Panc1 (cell line): ENCODE results near the gene TRIM4. TPM values are rescaled to one million over a fixed set of nuclear protein-coding genes. Genes with fewer than 3 reads are reported as not detected.

ENCODE experiments used
- ATAC-seq: fragments of 200-7000 bp; cut with Tn5 transposase; 2 replicates; pipeline ENCODE4 v1.9.1; 2020; ENCODE audit warnings: mild to moderate bottlenecking, moderate library complexity
- Bru-seq: library from RNA; stranded (reverse); fragments of 400-500 nt; gene quantifications from one replicate; lab custom pipeline; 2021; lab: Mats Ljungman, UMichigan
- BruChase-seq, 2 experiments: library from RNA; stranded (reverse); fragments of 400-500 nt; gene quantifications; one replicate each; lab custom pipeline; 2021; lab: Mats Ljungman, UMichigan
- BruUV-seq: library from RNA; stranded (reverse); fragments of 400-500 nt; replicated peaks from 2 replicates; lab custom pipeline; 2021; lab: Mats Ljungman, UMichigan
- CTCF ChIA-PET: fragments of 300-600 bp; sonication (Branson Sonifier 250); formaldehyde crosslinking; loops from one replicate; lab custom pipeline; 2022; ENCODE audit warnings: antibody characterized with exemption; lab: Charles Lee
- POLR2A ChIA-PET: fragments of 300-600 bp; sonication (Branson Sonifier 250); formaldehyde crosslinking; loops from one replicate; lab custom pipeline; 2022; ENCODE audit warnings: antibody characterized with exemption; lab: Charles Lee
- DNase-seq: peaks from one replicate; pipeline ENCODE4 v3.0.0-alpha.2; 2010; ENCODE audit warnings: low read depth, low spot score
- H3K27ac ChIP-seq: 2 replicates; pipeline ENCODE4 v1.5.1; 2011; ENCODE audit warnings: mild to moderate bottlenecking, low read length, inconsistent platforms
- H3K27me3 ChIP-seq: fragments of 200-500 bp; sonication (Bioruptor generic); 2 replicates; pipeline ENCODE4 v1.6.0; 2014; ENCODE audit warnings: low read length, inconsistent platforms; ENCODE audit not compliant: control insufficient read depth, insufficient read depth
- H3K36me3 ChIP-seq: fragments of 200-500 bp; sonication (Bioruptor generic); 2 replicates; pipeline ENCODE4 v1.5.1; 2014; ENCODE audit warnings: inconsistent platforms, mild to moderate bottlenecking, low read length, moderate library complexity; ENCODE audit not compliant: control insufficient read depth, insufficient read depth
- H3K4me1 ChIP-seq: 2 replicates; pipeline ENCODE4 v1.5.1; 2011; ENCODE audit warnings: inconsistent platforms, mild to moderate bottlenecking, low read length, moderate library complexity; ENCODE audit not compliant: control insufficient read depth, insufficient read depth
- H3K4me3 ChIP-seq, 2 experiments: 2 replicates each; pipeline ENCODE4 v1.5.1; 2011 to 2012; ENCODE audit warnings: low read depth in 2 of 2, low read length in 2 of 2, mild to moderate bottlenecking in 2 of 2, inconsistent platforms in 1 of 2, moderate library complexity in 1 of 2
- H3K9me3 ChIP-seq: fragments of 200-500 bp; sonication (Bioruptor generic); 2 replicates; pipeline ENCODE4 v1.5.1; 2014; ENCODE audit warnings: low read depth, mild to moderate bottlenecking, inconsistent platforms, low read length, moderate library complexity; ENCODE audit not compliant: control insufficient read depth, insufficient read depth
- POLR2AphosphoS5 ChIP-seq: IDR thresholded peaks from 2 replicates; pipeline ENCODE4 v1.6.1; 2012; ENCODE audit warnings: mild to moderate bottlenecking, low read depth, low read length, moderate library complexity
- SIN3A ChIP-seq: IDR thresholded peaks from 2 replicates; pipeline ENCODE4 v1.6.1; 2012; ENCODE audit warnings: low read depth, mild to moderate bottlenecking, low read length, moderate library complexity, borderline replicate concordance; ENCODE audit not compliant: insufficient read depth
- TCF7L2 ChIP-seq: IDR thresholded peaks from 2 replicates; pipeline ENCODE4 v1.6.1; 2011; ENCODE audit warnings: mild to moderate bottlenecking, low read depth, low read length, inconsistent platforms
- in situ Hi-C: cut with HindIII; loops from 2 replicates; pipeline ENCODE4 v1.10.0; 2016; ENCODE audit warnings: low sequenced_read_pairs, low pct_unique_long_range_greater_than_20kb
- intact Hi-C: fragments of 100-400 bp; cut with micrococcal nuclease; formaldehyde crosslinking; loops from one replicate; pipeline ENCODE4 v1.10.0; 2022; ENCODE audit not compliant: unreplicated experiment
- long read RNA-seq: library from polyadenylated mRNA; unstranded; transcript quantifications from one replicate; pipeline ENCODE4 v2.0.0, GENCODE V29; 2021; ENCODE audit not compliant: unreplicated experiment
- polyA plus RNA-seq: library from polyadenylated mRNA; unstranded; fragments of >200 nt; gene quantifications from one replicate; pipeline ENCODE4 v1.2.1, GENCODE V29; 2012; ENCODE audit warnings: missing spikeins; ENCODE audit not compliant: insufficient read length
- total RNA-seq: library from RNA; stranded (reverse); gene quantifications from one replicate; pipeline ENCODE4 v1.2.1, GENCODE V29; 2021; ENCODE audit not compliant: unreplicated experiment
- TF ChIP-seq, protein P1 (sequence below): fragments of 450-650 bp; IDR thresholded peaks from 2 replicates; pipeline ENCODE4 v1.5.1; 2017; ENCODE audit warnings: mild to moderate bottlenecking
- TF ChIP-seq, protein P2 (sequence below), 2 experiments: IDR thresholded peaks; 2 replicates each; pipeline ENCODE4 v1.6.1; 2011 to 2012; ENCODE audit warnings: low read depth in 2 of 2, control low read depth in 1 of 2, low read length in 1 of 2, mild to moderate bottlenecking in 1 of 2, moderate library complexity in 1 of 2; ENCODE audit not compliant: insufficient read depth in 1 of 2

Gene TRIM4, protein sequence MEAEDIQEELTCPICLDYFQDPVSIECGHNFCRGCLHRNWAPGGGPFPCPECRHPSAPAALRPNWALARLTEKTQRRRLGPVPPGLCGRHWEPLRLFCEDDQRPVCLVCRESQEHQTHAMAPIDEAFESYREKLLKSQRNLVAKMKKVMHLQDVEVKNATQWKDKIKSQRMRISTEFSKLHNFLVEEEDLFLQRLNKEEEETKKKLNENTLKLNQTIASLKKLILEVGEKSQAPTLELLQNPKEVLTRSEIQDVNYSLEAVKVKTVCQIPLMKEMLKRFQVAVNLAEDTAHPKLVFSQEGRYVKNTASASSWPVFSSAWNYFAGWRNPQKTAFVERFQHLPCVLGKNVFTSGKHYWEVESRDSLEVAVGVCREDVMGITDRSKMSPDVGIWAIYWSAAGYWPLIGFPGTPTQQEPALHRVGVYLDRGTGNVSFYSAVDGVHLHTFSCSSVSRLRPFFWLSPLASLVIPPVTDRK
- total RNA-seq (28.1 TPM), Bru-seq, nascent RNA (percentile 88 among the genes with signal in this experiment), BruChase-seq, experiment 1, labeled RNA remaining after a 2-hour chase (percentile 89 among the genes with signal in this experiment), BruChase-seq, experiment 2, labeled RNA remaining after a 6-hour chase (percentile 82 among the genes with signal in this experiment)
- 23.6 TPM for polyA plus RNA-seq
- long read RNA-seq, transcript TRIM4-202 (6 exons, 1,942 nt): minor isoform, 10 of 82 reads
- long read RNA-seq, transcript TRIM4-201 (6 exons, 3,374 nt): major isoform, 51 of 82 reads
- long read RNA-seq, partial matches to known transcripts: 6 of 82 reads
- long read RNA-seq, other reads (novel, unspliced or antisense): 14 of 82 reads

DNA sequence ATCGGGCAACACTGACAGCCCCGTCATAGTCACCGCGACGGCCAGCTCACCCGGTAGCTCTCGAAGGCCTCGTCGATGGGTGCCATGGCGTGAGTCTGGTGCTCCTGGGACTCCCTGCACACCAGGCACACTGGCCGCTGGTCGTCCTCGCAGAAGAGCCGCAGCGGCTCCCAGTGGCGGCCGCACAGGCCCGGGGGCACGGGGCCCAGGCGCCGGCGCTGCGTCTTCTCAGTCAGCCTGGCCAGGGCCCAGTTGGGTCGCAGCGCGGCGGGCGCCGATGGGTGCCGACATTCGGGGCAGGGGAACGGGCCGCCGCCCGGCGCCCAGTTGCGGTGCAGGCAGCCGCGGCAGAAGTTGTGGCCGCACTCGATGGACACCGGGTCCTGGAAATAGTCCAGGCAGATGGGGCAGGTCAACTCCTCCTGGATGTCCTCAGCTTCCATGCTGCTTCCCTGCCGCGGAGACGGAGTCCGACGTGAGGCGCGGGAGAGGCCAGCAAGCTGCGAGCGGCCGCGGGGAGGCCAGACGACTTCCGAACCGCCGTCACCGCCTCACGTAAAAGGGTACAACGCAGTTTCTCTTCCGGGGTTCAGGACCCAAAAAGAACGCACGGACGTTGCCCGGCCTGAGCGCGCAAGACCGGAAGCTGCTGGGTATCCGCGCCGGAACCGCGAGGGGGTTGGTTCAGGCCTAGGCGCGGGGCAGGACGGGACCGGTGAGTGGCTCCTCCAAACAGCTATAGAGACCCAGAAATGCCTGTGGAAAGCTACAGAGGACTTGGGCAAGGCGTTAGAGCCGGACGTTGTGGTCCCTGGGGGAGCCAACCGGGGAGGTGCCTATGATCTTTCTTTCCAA, at the start of gene TRIM4:
TSS of gene TRIM4 (minus strand) at position 572 of the 855 bp plus-strand sequence. CDS start at position 443, 129 bp downstream.
- intact Hi-C loops: loop anchor here (10.0 kb wide), 1 partner anchor 136 kb away; no protein-coding TSS in a partner anchor
- BruUV-seq: no TSS peak
- POLR2A ChIA-PET: interaction anchor here (0.5 kb wide), 2 partner anchors 18 to 102 kb away, joined by 7 to 8 read pairs; no protein-coding TSS in a partner anchor
- Histone ChIP-seq H3K4me3 (peak within 1 kb of the TSS; percentile 85 to 95), H3K27ac (peak within 1 kb of the TSS; percentile 98), H3K36me3 (no peaks in the 10 kb centered on the region; the same call in 1 of the 2 replicates), H3K9me3 (no peaks in the 10 kb centered on the region), H3K27me3 (no peaks in the 10 kb centered on the region), H3K4me1 (peaks cover 11% of the 10 kb centered on the region)
- peak; percentile 82 for DNase-seq
- CTCF ChIA-PET: interaction anchor here (0.5 to 1.2 kb wide), 4 partner anchors 37 to 75 kb away, joined by 3 to 4 read pairs (median 3); no protein-coding TSS in a partner anchor
- in situ Hi-C loops: no loop called here
- TF ChIP-seq, protein P1, sequence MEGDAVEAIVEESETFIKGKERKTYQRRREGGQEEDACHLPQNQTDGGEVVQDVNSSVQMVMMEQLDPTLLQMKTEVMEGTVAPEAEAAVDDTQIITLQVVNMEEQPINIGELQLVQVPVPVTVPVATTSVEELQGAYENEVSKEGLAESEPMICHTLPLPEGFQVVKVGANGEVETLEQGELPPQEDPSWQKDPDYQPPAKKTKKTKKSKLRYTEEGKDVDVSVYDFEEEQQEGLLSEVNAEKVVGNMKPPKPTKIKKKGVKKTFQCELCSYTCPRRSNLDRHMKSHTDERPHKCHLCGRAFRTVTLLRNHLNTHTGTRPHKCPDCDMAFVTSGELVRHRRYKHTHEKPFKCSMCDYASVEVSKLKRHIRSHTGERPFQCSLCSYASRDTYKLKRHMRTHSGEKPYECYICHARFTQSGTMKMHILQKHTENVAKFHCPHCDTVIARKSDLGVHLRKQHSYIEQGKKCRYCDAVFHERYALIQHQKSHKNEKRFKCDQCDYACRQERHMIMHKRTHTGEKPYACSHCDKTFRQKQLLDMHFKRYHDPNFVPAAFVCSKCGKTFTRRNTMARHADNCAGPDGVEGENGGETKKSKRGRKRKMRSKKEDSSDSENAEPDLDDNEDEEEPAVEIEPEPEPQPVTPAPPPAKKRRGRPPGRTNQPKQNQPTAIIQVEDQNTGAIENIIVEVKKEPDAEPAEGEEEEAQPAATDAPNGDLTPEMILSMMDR: peak; percentile 43
- peak; percentile 72; the same call in 1 of the 2 replicates for TF ChIP-seq SIN3A
- TF ChIP-seq TCF7L2: no peak
- TF ChIP-seq POLR2AphosphoS5: peak; percentile 82
- TF ChIP-seq, protein P2, sequence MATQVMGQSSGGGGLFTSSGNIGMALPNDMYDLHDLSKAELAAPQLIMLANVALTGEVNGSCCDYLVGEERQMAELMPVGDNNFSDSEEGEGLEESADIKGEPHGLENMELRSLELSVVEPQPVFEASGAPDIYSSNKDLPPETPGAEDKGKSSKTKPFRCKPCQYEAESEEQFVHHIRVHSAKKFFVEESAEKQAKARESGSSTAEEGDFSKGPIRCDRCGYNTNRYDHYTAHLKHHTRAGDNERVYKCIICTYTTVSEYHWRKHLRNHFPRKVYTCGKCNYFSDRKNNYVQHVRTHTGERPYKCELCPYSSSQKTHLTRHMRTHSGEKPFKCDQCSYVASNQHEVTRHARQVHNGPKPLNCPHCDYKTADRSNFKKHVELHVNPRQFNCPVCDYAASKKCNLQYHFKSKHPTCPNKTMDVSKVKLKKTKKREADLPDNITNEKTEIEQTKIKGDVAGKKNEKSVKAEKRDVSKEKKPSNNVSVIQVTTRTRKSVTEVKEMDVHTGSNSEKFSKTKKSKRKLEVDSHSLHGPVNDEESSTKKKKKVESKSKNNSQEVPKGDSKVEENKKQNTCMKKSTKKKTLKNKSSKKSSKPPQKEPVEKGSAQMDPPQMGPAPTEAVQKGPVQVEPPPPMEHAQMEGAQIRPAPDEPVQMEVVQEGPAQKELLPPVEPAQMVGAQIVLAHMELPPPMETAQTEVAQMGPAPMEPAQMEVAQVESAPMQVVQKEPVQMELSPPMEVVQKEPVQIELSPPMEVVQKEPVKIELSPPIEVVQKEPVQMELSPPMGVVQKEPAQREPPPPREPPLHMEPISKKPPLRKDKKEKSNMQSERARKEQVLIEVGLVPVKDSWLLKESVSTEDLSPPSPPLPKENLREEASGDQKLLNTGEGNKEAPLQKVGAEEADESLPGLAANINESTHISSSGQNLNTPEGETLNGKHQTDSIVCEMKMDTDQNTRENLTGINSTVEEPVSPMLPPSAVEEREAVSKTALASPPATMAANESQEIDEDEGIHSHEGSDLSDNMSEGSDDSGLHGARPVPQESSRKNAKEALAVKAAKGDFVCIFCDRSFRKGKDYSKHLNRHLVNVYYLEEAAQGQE (IDR thresholded peaks at IDR 0.05; ENCODE audit: insufficient read depth in 1 of 2, low read depth in 2 of 2, low read length in 1 of 2): 0 out of 4 replicates have a peak, but pooled peaks of 1 of the 2 experiments have one; percentile 5
- ATAC-seq: peak; percentile 100
